Transverse colon (tissue), 4 donors: ENCODE measurements around the gene STRIP2.

Experiments used
- EP300 ChIP-seq: sonication (generic); formaldehyde crosslinking; IDR thresholded peaks from one replicate; pipeline ENCODE4 v1.6.1; 2017; ENCODE audit warnings: antibody characterized with exemption, low read depth
- POLR2A ChIP-seq: fragments of 450-650 bp; IDR thresholded peaks from one replicate; pipeline ENCODE4 v1.6.1; 2016; ENCODE audit warnings: antibody characterized with exemption, mild to moderate bottlenecking, moderate library complexity
- POLR2AphosphoS5 ChIP-seq, 3 donors: sonication (generic); formaldehyde crosslinking; IDR thresholded peaks; one replicate each; pipeline ENCODE4 v1.6.1; 2016; ENCODE audit warnings: antibody characterized with exemption in 3 of 3
- TF ChIP-seq, protein P1 (sequence below), 5 experiments: fragments of 200-600 bp in 3 of 5; fragments of 450-650 bp in 2 of 5; sonication (generic) in 3 of 5; IDR thresholded peaks; 1 replicate in 2 of 5; 2 replicates in 3 of 5; pipeline ENCODE4 v1.5.1; 2016 to 2017; ENCODE audit warnings: antibody characterized with exemption in 5 of 5, inconsistent platforms in 3 of 5, mild to moderate bottlenecking in 2 of 5, moderate library complexity in 1 of 5

DNA sequence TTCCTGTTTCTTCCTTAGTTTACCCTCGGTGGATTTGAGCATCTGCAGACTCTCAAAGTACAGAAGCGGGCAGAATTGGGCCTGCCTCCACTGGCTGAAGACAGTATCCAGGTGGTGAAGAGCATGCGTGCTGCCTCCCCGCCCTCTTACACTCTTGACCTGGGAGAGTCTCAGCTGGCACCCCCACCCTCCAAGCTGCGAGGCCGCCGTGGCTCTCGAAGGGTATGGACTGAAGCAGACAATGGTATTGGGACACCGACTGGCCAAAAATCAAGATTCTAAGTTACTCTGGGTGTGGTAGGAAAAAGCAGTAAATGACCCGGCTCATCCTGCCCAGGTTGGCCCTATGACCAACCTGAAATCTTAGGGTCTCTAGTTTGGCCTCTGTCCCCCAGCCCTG is 22.2 kb downstream of the STRIP2 start:
- TF ChIP-seq, protein P1, sequence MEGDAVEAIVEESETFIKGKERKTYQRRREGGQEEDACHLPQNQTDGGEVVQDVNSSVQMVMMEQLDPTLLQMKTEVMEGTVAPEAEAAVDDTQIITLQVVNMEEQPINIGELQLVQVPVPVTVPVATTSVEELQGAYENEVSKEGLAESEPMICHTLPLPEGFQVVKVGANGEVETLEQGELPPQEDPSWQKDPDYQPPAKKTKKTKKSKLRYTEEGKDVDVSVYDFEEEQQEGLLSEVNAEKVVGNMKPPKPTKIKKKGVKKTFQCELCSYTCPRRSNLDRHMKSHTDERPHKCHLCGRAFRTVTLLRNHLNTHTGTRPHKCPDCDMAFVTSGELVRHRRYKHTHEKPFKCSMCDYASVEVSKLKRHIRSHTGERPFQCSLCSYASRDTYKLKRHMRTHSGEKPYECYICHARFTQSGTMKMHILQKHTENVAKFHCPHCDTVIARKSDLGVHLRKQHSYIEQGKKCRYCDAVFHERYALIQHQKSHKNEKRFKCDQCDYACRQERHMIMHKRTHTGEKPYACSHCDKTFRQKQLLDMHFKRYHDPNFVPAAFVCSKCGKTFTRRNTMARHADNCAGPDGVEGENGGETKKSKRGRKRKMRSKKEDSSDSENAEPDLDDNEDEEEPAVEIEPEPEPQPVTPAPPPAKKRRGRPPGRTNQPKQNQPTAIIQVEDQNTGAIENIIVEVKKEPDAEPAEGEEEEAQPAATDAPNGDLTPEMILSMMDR (IDR thresholded peaks at IDR 0.05): no peak
- TF ChIP-seq POLR2A (no peak), POLR2AphosphoS5 (IDR thresholded peaks at IDR 0.05) (no peak), EP300 (no peak)
